GM13976 (cell line): ENCODE results near the gene ZNF583.
A peak's percentile ranks its signal among the peaks of the same experiment; 100 is the strongest.

Experiments
- DNase-seq: peaks from one replicate; pipeline ENCODE4 v3.0.0; 2012; ENCODE audit warnings: low spot score
- in situ Hi-C: fragments of 300-500 bp; cut with MboI; formaldehyde crosslinking; loops from one replicate; pipeline ENCODE4 v1.12.0; 2022; ENCODE audit warnings: low sequenced_read_pairs, mixed read lengths, inconsistent platforms; ENCODE audit not compliant: unreplicated experiment
- TF ChIP-seq, protein P1 (sequence below): IDR thresholded peaks from 2 replicates; pipeline ENCODE4 v1.5.1; 2012; ENCODE audit warnings: borderline replicate concordance, mild to moderate bottlenecking; ENCODE audit not compliant: insufficient read depth; ENCODE audit errors: extremely low read depth, missing control alignments, control extremely low read depth

Gene ZNF583

DNA sequence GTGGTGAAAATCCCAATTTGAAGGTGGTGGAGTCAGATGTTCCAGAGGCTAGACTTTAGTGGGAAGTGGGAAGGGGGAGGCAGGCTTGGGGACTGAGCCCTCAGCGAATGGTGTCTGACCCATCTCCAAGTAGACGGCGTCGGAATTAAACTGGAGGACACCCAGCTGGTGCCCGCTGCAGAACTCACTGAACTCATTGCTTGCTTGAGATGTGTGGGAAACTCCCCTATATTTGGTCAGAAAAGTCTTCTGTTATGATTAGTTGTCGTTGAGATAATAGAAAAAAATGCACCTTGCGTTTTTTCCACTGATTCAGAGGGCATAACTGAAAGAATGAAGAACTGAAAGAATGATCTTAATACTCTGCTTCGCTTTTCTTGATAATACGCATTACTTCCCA, 871 bp upstream of the ZNF583 start:
- TF ChIP-seq, protein P1, sequence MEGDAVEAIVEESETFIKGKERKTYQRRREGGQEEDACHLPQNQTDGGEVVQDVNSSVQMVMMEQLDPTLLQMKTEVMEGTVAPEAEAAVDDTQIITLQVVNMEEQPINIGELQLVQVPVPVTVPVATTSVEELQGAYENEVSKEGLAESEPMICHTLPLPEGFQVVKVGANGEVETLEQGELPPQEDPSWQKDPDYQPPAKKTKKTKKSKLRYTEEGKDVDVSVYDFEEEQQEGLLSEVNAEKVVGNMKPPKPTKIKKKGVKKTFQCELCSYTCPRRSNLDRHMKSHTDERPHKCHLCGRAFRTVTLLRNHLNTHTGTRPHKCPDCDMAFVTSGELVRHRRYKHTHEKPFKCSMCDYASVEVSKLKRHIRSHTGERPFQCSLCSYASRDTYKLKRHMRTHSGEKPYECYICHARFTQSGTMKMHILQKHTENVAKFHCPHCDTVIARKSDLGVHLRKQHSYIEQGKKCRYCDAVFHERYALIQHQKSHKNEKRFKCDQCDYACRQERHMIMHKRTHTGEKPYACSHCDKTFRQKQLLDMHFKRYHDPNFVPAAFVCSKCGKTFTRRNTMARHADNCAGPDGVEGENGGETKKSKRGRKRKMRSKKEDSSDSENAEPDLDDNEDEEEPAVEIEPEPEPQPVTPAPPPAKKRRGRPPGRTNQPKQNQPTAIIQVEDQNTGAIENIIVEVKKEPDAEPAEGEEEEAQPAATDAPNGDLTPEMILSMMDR, result no peak
- in situ Hi-C loops, result no loop called here
- peak; percentile 13 for DNase-seq

DNA sequence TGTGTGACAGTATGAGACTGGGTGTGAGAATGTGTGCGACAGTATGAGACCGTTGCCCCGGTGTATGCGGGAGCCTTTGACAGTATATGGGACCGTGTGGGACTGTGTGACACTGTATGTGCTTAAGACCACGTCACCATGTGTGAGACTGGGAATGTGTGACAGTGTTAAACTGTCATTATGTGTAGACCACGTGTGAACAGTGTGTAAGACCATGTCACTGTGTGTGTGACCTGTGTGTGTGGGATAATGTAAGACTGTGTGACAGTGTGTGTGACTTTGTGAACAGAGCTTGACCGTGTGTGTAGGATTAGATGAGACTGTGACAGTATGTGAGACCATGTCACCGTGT, 549 bp downstream of the ZNF583 start:
- in situ Hi-C loops, result no loop called here
- TF ChIP-seq, protein P1, result no peak
- no peak for DNase-seq

DNA sequence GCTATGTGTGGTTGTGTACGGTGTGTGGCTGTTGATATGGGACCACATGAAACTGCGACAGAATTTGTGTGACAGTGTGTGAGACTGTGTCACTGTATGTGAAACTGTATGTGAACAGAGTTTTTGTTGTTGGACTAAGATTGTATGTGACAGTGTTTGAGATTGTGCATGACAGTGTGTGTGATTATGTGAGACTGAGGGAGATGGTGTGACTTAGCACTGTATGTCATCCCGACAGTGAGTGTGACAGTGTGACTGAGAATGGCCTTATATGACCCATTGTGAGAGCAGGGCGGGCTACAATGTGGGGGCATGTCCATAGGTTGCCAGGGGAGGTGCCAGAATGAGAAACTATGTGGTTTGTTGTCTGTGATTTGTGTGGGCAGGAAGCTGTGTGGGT, 930 bp downstream of the ZNF583 start:
- DNase-seq, result no peak
- in situ Hi-C loops, result no loop called here

DNA sequence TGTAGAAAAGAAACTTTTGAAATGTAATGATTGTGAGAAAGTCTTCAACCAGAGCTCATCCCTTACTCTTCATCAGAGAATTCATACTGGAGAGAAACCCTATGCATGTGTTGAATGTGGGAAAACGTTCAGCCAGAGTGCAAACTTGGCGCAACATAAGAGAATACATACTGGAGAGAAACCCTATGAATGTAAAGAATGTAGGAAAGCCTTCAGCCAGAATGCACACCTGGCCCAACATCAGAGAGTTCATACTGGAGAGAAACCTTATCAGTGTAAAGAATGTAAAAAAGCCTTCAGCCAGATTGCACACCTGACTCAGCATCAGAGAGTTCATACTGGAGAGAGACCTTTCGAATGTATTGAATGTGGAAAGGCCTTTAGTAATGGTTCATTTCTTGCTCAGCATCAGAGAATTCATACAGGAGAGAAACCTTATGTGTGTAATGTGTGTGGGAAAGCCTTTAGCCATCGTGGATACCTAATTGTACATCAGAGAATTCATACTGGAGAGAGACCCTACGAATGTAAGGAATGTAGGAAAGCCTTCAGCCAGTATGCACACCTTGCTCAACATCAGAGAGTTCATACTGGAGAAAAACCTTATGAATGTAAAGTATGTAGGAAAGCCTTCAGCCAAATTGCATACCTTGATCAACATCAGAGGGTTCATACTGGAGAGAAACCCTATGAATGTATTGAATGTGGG, 19.3 kb downstream of the ZNF583 start:
- in situ Hi-C loops, result no loop called here
- no peak for DNase-seq
- TF ChIP-seq, protein P1, result no peak

More for the DNA sequence above, 930 bp downstream of the ZNF583 start:
- TF ChIP-seq, protein P1, result no peak

DNA sequence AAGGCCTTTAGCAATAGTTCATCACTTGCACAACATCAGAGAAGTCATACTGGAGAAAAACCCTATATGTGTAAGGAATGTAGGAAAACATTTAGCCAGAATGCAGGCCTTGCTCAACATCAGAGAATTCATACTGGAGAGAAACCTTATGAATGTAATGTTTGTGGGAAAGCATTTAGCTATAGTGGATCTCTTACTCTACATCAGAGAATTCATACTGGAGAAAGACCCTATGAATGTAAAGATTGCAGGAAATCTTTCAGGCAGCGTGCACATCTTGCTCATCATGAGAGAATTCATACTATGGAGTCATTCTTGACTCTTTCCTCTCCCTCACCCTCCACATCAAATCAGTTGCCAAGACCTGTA, 19.8 kb downstream of the ZNF583 start:
- DNase-seq, result no peak
- in situ Hi-C loops, result no loop called here
- TF ChIP-seq, protein P1, result no peak

DNA sequence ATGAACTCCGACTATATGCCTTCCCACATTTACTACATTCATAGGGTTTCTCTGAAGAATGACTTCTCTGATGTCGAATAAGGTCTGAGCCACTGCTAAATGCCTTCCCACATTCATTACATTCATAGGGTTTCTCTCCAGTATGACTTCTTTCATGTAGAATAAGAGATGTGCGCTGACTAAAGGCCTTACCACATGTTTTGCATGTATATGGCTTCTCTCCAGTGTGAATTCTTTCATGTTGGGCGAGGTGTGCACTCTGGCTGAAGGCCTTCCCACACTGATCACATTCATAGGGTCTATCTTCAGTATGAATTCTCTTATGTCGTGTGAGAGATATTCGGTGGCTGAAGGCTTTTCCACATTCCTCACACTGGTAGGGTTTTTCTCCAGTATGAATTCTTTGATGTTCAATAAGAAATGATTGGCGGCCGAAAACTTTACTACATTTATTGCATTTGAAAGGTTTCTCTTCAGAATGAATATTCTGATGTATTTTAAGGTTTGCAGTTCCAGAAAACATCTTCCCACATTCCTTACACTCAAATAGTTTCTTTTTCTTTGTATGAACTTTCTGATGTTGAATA, 37.2 kb downstream of the ZNF583 start:
- TF ChIP-seq, protein P1, result no peak
- DNase-seq, result no peak
- in situ Hi-C loops, result no loop called here
